K562 (cell line): ENCODE data around the gene ADGRD1.

Experiments
- BMI1 ChIP-seq: fragments of 150-350 bp; IDR thresholded peaks from 2 replicates; pipeline ENCODE4 v1.6.1; 2014; ENCODE audit warnings: low read length
- CTCF ChIP-seq, 3 experiments: IDR thresholded peaks in 2 of 3; conservative IDR thresholded peaks in 1 of 3; 2 replicates each; pipeline ENCODE4 v1.5.1; 2011 to 2012; ENCODE audit warnings: low read length in 3 of 3, mild to moderate bottlenecking in 3 of 3, control low read depth in 2 of 3, improper control_type of control experiment in 1 of 3, inconsistent platforms in 1 of 3, low read depth in 1 of 3, mixed read lengths in 1 of 3, moderate library complexity in 1 of 3; ENCODE audit not compliant: insufficient read depth in 2 of 3
- POLR2A ChIP-seq: fragments of 450-650 bp; conservative IDR thresholded peaks from 2 replicates; pipeline ENCODE4 v1.6.1; 2016
- RB1 ChIP-seq: fragments of 450-650 bp; IDR thresholded peaks from 2 replicates; pipeline ENCODE4 v1.6.1; 2017; ENCODE audit warnings: low read depth, mild to moderate bottlenecking
- RBBP5 ChIP-seq: fragments of 200-600 bp; sonication (generic); IDR thresholded peaks from 2 replicates; pipeline ENCODE4 v1.6.1; 2012; ENCODE audit warnings: borderline replicate concordance, mild to moderate bottlenecking, low read length, control low read depth, inconsistent platforms; ENCODE audit not compliant: insufficient read depth, poor library complexity, severe bottlenecking
- RFX5 ChIP-seq: IDR thresholded peaks from 2 replicates; pipeline ENCODE4 v1.6.1; 2011; ENCODE audit warnings: low read depth, mild to moderate bottlenecking, improper control_type of control experiment, low read length
- SMC3 ChIP-seq: conservative IDR thresholded peaks from 2 replicates; pipeline ENCODE4 v1.6.1; 2011; ENCODE audit warnings: low read depth, low read length, improper control_type of control experiment; ENCODE audit not compliant: insufficient read depth
- TCF15 ChIP-seq: fragments of 250-450 bp; sonication (Bioruptor Pico); IDR thresholded peaks from 2 replicates; pipeline ENCODE4 v1.8.0; 2022; ENCODE audit warnings: moderate library complexity, mild to moderate bottlenecking, inconsistent platforms
- TOE1 ChIP-seq, 2 experiments: fragments of 450-650 bp in 1 of 2; sonication (generic) in 1 of 2; formaldehyde crosslinking in 1 of 2; IDR thresholded peaks; 2 replicates each; pipeline versions ENCODE4 v1.7.1 to v1.8.0; 2016 to 2022; ENCODE audit warnings: borderline replicate concordance in 2 of 2, mild to moderate bottlenecking in 2 of 2, antibody characterized with exemption in 1 of 2, inconsistent platforms in 1 of 2, low read depth in 1 of 2, missing genetic modification reagents in 1 of 2, moderate library complexity in 1 of 2
- ZBTB33 ChIP-seq: sonication (generic); formaldehyde crosslinking; IDR thresholded peaks from 2 replicates; pipeline ENCODE4 v1.8.1; 2023; ENCODE audit warnings: mild to moderate bottlenecking, missing genetic modification reagents
- ZNF253 ChIP-seq: fragments of 250-450 bp; sonication (Bioruptor Pico); conservative IDR thresholded peaks from 2 replicates; pipeline ENCODE4 v1.6.1; 2021; ENCODE audit warnings: mild to moderate bottlenecking
- ZNF592 ChIP-seq: fragments of 450-650 bp; IDR thresholded peaks from 2 replicates; pipeline ENCODE4 v1.6.1; 2017; ENCODE audit warnings: antibody characterized with exemption, mild to moderate bottlenecking
- ZNF609 ChIP-seq: sonication (generic); formaldehyde crosslinking; IDR thresholded peaks from 2 replicates; pipeline ENCODE4 v1.8.1; 2023; ENCODE audit warnings: missing genetic modification reagents, mild to moderate bottlenecking, borderline replicate concordance

GRCh38 chr12:130971925-130972585 is 18.3 kb downstream of the ADGRD1 start:
- TF ChIP-seq RBBP5 (no peak), POLR2A (no peak), RFX5 (no peak), TOE1 (IDR thresholded peaks at IDR 0.05; ENCODE audit: borderline replicate concordance) (no peak), TOE1 (CRISPR knock-in tag; IDR thresholded peaks at IDR 0.05; ENCODE audit: borderline replicate concordance, low read depth) (no peak), BMI1 (no peak), RB1 (no peak), SMC3 (no peak), ZBTB33 (CRISPR knock-in tag) (no peak), ZNF609 (CRISPR knock-in tag) (no peak), ZNF592 (no peak), TCF15 (CRISPR knock-in tag) (no peak), CTCF (IDR thresholded peaks at IDR 0.05 in 2 of 3, conservative IDR thresholded peaks at IDR 0.05 in 1 of 3; ENCODE audit: insufficient read depth in 2 of 3, low read depth in 1 of 3, low read length in 3 of 3) (no peak), ZNF253 (no peak)
